B cell (primary cell): Measurements from ENCODE around the gene TFEB.

Experiments used
- EZH2 ChIP-seq: IDR thresholded peaks from 2 replicates; pipeline ENCODE4 v1.6.1; 2012; ENCODE audit warnings: borderline replicate concordance, low read depth, mild to moderate bottlenecking, moderate library complexity, low read length; ENCODE audit not compliant: insufficient read depth, poor library complexity, severe bottlenecking
- TF ChIP-seq, protein P1 (sequence below): fragments of 200-600 bp; IDR thresholded peaks from one replicate; pipeline ENCODE4 v1.8.0; 2022; ENCODE audit warnings: antibody characterized with exemption, mild to moderate bottlenecking

DNA sequence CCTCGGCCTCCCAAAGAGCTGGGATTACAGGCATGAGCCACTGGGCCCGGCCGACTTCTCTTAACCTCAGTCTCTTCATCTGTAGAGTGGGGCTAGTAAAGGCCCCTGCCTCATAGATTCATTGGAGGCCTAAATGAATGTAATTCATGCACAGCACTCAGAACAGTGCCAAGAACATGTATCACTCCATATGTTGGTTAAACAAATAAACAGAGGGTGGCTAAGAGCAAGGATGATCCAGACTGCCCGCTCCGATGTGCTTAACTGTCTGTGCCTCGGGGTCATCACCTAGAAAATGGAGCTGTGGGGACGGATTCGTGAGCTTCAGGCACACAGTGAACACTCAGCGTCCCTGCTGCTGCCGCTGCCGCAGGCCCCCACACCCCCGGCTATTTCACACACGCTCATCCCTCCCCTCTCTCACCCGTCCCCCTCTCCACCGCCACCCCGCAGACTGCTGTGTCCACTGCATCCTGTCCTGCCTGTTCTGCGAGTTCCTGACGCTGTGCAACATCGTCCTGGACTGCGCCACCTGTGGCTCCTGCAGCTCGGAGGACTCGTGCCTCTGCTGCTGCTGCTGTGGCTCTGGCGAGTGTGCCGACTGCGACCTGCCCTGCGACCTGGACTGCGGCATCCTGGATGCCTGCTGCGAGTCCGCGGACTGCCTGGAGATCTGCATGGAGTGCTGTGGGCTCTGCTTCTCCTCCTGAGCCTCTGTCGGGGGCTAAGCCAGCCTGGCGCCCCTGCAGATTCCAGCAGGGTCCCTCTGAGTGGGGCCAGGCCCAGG, 82.3 kb downstream of the TFEB start:
- TF ChIP-seq, protein P1, sequence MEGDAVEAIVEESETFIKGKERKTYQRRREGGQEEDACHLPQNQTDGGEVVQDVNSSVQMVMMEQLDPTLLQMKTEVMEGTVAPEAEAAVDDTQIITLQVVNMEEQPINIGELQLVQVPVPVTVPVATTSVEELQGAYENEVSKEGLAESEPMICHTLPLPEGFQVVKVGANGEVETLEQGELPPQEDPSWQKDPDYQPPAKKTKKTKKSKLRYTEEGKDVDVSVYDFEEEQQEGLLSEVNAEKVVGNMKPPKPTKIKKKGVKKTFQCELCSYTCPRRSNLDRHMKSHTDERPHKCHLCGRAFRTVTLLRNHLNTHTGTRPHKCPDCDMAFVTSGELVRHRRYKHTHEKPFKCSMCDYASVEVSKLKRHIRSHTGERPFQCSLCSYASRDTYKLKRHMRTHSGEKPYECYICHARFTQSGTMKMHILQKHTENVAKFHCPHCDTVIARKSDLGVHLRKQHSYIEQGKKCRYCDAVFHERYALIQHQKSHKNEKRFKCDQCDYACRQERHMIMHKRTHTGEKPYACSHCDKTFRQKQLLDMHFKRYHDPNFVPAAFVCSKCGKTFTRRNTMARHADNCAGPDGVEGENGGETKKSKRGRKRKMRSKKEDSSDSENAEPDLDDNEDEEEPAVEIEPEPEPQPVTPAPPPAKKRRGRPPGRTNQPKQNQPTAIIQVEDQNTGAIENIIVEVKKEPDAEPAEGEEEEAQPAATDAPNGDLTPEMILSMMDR, result no peak
- no peak for TF ChIP-seq EZH2
